SK-N-SH (cell line): Measurements from ENCODE around the gene NXPE3.

Experiments
- CTCF ChIP-seq: fragments of 200-600 bp; sonication (generic); IDR thresholded peaks from 2 replicates; pipeline ENCODE4 v1.6.1; 2017; ENCODE audit warnings: antibody characterized with exemption, mild to moderate bottlenecking, moderate library complexity
- EZH2phosphoT487 ChIP-seq: fragments of 200-600 bp; sonication (generic); IDR thresholded peaks from 2 replicates; pipeline ENCODE4 v1.6.1; 2017; ENCODE audit warnings: low read depth, mixed run types, mild to moderate bottlenecking, antibody characterized with exemption, moderate library complexity, borderline replicate concordance
- FOSL2 ChIP-seq: IDR thresholded peaks from 2 replicates; pipeline ENCODE4 v1.4.0; 2012; ENCODE audit warnings: low read depth, mild to moderate bottlenecking, moderate library complexity, borderline replicate concordance
- JUND ChIP-seq: IDR thresholded peaks from 2 replicates; pipeline ENCODE4 v1.4.0; 2012
- POLR2AphosphoS5 ChIP-seq: IDR thresholded peaks from 2 replicates; pipeline ENCODE4 v1.6.1; 2012; ENCODE audit warnings: low read depth, low read length
- RAD21 ChIP-seq: IDR thresholded peaks from 2 replicates; pipeline ENCODE4 v1.6.1; 2012; ENCODE audit warnings: mild to moderate bottlenecking, low read length
- RCOR1 ChIP-seq: fragments of 150-350 bp; IDR thresholded peaks from 2 replicates; pipeline ENCODE4 v1.6.1; 2017; ENCODE audit warnings: antibody characterized with exemption, low read length
- RXRA ChIP-seq: IDR thresholded peaks from 2 replicates; pipeline ENCODE4 v1.4.0; 2012; ENCODE audit warnings: low read depth, mild to moderate bottlenecking, borderline replicate concordance
- TEAD4 ChIP-seq: IDR thresholded peaks from 2 replicates; pipeline ENCODE4 v1.4.0; 2012; ENCODE audit warnings: mild to moderate bottlenecking, borderline replicate concordance; ENCODE audit not compliant: insufficient read depth
- TF ChIP-seq, protein P1 (sequence below): IDR thresholded peaks from 2 replicates; pipeline ENCODE4 v1.4.0; 2012; ENCODE audit warnings: low read depth
- TF ChIP-seq, protein P2 (sequence below): fragments of 150-350 bp; IDR thresholded peaks from 2 replicates; pipeline ENCODE4 v1.6.1; 2017; ENCODE audit warnings: antibody characterized with exemption, low read length, low read depth, borderline replicate concordance

- TF ChIP-seq CTCF (no peak), JUND (no peak), EZH2phosphoT487 (no peak), POLR2AphosphoS5 (no peak; the same call in 1 of the 2 replicates), FOSL2 (no peak), RXRA (no peak), RAD21 (no peak), RCOR1 (no peak), TEAD4 (no peak)
- TF ChIP-seq, protein P1, sequence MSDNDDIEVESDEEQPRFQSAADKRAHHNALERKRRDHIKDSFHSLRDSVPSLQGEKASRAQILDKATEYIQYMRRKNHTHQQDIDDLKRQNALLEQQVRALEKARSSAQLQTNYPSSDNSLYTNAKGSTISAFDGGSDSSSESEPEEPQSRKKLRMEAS: no peak
- TF ChIP-seq, protein P2, sequence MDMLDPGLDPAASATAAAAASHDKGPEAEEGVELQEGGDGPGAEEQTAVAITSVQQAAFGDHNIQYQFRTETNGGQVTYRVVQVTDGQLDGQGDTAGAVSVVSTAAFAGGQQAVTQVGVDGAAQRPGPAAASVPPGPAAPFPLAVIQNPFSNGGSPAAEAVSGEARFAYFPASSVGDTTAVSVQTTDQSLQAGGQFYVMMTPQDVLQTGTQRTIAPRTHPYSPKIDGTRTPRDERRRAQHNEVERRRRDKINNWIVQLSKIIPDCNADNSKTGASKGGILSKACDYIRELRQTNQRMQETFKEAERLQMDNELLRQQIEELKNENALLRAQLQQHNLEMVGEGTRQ: no peak
Observed at GRCh38 chr3:101851850-101852714, 73.1 kb downstream of the NXPE3 start.
